ENCODE results near the gene FGF6.

- TF ChIP-seq SP1 (IDR thresholded peaks at IDR 0.05) = no peak
- TF ChIP-seq CTCF (IDR thresholded peaks at IDR 0.05; ENCODE audit: low read depth, low read length, missing input control) = no peak
- TF ChIP-seq, protein P1, sequence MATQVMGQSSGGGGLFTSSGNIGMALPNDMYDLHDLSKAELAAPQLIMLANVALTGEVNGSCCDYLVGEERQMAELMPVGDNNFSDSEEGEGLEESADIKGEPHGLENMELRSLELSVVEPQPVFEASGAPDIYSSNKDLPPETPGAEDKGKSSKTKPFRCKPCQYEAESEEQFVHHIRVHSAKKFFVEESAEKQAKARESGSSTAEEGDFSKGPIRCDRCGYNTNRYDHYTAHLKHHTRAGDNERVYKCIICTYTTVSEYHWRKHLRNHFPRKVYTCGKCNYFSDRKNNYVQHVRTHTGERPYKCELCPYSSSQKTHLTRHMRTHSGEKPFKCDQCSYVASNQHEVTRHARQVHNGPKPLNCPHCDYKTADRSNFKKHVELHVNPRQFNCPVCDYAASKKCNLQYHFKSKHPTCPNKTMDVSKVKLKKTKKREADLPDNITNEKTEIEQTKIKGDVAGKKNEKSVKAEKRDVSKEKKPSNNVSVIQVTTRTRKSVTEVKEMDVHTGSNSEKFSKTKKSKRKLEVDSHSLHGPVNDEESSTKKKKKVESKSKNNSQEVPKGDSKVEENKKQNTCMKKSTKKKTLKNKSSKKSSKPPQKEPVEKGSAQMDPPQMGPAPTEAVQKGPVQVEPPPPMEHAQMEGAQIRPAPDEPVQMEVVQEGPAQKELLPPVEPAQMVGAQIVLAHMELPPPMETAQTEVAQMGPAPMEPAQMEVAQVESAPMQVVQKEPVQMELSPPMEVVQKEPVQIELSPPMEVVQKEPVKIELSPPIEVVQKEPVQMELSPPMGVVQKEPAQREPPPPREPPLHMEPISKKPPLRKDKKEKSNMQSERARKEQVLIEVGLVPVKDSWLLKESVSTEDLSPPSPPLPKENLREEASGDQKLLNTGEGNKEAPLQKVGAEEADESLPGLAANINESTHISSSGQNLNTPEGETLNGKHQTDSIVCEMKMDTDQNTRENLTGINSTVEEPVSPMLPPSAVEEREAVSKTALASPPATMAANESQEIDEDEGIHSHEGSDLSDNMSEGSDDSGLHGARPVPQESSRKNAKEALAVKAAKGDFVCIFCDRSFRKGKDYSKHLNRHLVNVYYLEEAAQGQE (IDR thresholded peaks at IDR 0.05) = no peak
- no peak for TF ChIP-seq EGR1 (IDR thresholded peaks at IDR 0.05; ENCODE audit: low read depth in 2 of 2)
- no peak for TF ChIP-seq GABPA (IDR thresholded peaks at IDR 0.05 in 1 of 2, conservative IDR thresholded peaks at IDR 0.05 in 1 of 2)
- TF ChIP-seq ZBTB33 (IDR thresholded peaks at IDR 0.05) = no peak
- no peak for TF ChIP-seq MAX (IDR thresholded peaks at IDR 0.05)
Measured at GRCh38 chr12:4449851-4450221, 4.2 kb upstream of the FGF6 start.

Data from liver (tissue), 3 donors.